Measurements from ENCODE around the gene MBNL2.

Gene MBNL2

GRCh38 chr13:97281028-97281427 is 58.9 kb downstream of the MBNL2 start:
- DNase-seq (ENCODE audit: insufficient read length) (no peak), FAIRE-seq (no peak)
- TF ChIP-seq POLR2A (IDR thresholded peaks at IDR 0.05; ENCODE audit: low read depth, low read length) (no peak), TAF1 (IDR thresholded peaks at IDR 0.05; ENCODE audit: borderline replicate concordance, low read depth, low read length) (no peak), POLR2AphosphoS5 (IDR thresholded peaks at IDR 0.05; ENCODE audit: low read depth, low read length) (no peak)

- DNase-seq (ENCODE audit: insufficient read length) (no peak), FAIRE-seq (no peak)
- TF ChIP-seq TAF1 (IDR thresholded peaks at IDR 0.05; ENCODE audit: borderline replicate concordance, low read depth, low read length) (no peak), POLR2A (IDR thresholded peaks at IDR 0.05; ENCODE audit: low read depth, low read length) (no peak), POLR2AphosphoS5 (IDR thresholded peaks at IDR 0.05; ENCODE audit: low read depth, low read length) (no peak)
These were observed 60.6 kb downstream of the MBNL2 start for GRCh38 chr13:97282705-97283104.

GRCh38 chr13:97283888-97284287 is 61.8 kb downstream of the MBNL2 start:
- FAIRE-seq (no peak), DNase-seq (ENCODE audit: insufficient read length) (no peak)
- TF ChIP-seq TAF1 (IDR thresholded peaks at IDR 0.05; ENCODE audit: borderline replicate concordance, low read depth, low read length) (no peak), POLR2AphosphoS5 (IDR thresholded peaks at IDR 0.05; ENCODE audit: low read depth, low read length) (no peak), POLR2A (IDR thresholded peaks at IDR 0.05; ENCODE audit: low read depth, low read length) (no peak)

- TF ChIP-seq TAF1 (IDR thresholded peaks at IDR 0.05; ENCODE audit: borderline replicate concordance, low read depth, low read length) (no peak), POLR2AphosphoS5 (IDR thresholded peaks at IDR 0.05; ENCODE audit: low read depth, low read length) (no peak), POLR2A (IDR thresholded peaks at IDR 0.05; ENCODE audit: low read depth, low read length) (no peak)
- DNase-seq (ENCODE audit: insufficient read length) (no peak), FAIRE-seq (no peak)
These were observed 62.4 kb downstream of the MBNL2 start for GRCh38 chr13:97284558-97284957.

GRCh38 chr13:97285221-97285955 is 63.3 kb downstream of the MBNL2 start:
- DNase-seq (ENCODE audit: insufficient read length) (no peak), FAIRE-seq (no peak)

GRCh38 chr13:97286317-97287046 is 64.3 kb downstream of the MBNL2 start:
- DNase-seq (ENCODE audit: insufficient read length) (no peak), FAIRE-seq (no peak)
- TF ChIP-seq POLR2AphosphoS5 (IDR thresholded peaks at IDR 0.05; ENCODE audit: low read depth, low read length) (no peak), POLR2A (IDR thresholded peaks at IDR 0.05; ENCODE audit: low read depth, low read length) (no peak), TAF1 (IDR thresholded peaks at IDR 0.05; ENCODE audit: borderline replicate concordance, low read depth, low read length) (no peak)

More at GRCh38 chr13:97285221-97285955, 63.3 kb downstream of the MBNL2 start:
- TF ChIP-seq TAF1 (IDR thresholded peaks at IDR 0.05; ENCODE audit: borderline replicate concordance, low read depth, low read length) (no peak), POLR2AphosphoS5 (IDR thresholded peaks at IDR 0.05; ENCODE audit: low read depth, low read length) (no peak), POLR2A (IDR thresholded peaks at IDR 0.05; ENCODE audit: low read depth, low read length) (no peak)

GRCh38 chr13:97287047-97287383 is 64.9 kb downstream of the MBNL2 start:
- FAIRE-seq (no peak), DNase-seq (ENCODE audit: insufficient read length) (no peak)
- TF ChIP-seq POLR2A (IDR thresholded peaks at IDR 0.05; ENCODE audit: low read depth, low read length) (no peak), TAF1 (IDR thresholded peaks at IDR 0.05; ENCODE audit: borderline replicate concordance, low read depth, low read length) (no peak), POLR2AphosphoS5 (IDR thresholded peaks at IDR 0.05; ENCODE audit: low read depth, low read length) (no peak)

- FAIRE-seq (no peak), DNase-seq (ENCODE audit: insufficient read length) (no peak)
These were observed 66.4 kb downstream of the MBNL2 start for GRCh38 chr13:97288486-97288900.

GRCh38 chr13:97289514-97290298 is 67.6 kb downstream of the MBNL2 start:
- FAIRE-seq (no peak), DNase-seq (ENCODE audit: insufficient read length) (no peak)
- TF ChIP-seq POLR2A (IDR thresholded peaks at IDR 0.05; ENCODE audit: low read depth, low read length), result no peak
- TF ChIP-seq POLR2AphosphoS5 (IDR thresholded peaks at IDR 0.05; ENCODE audit: low read depth, low read length), result no peak
- TF ChIP-seq TAF1 (IDR thresholded peaks at IDR 0.05; ENCODE audit: borderline replicate concordance, low read depth, low read length), result no peak

More at GRCh38 chr13:97288486-97288900, 66.4 kb downstream of the MBNL2 start:
- no peak for TF ChIP-seq POLR2A (IDR thresholded peaks at IDR 0.05; ENCODE audit: low read depth, low read length)

GRCh38 chr13:97295283-97296182 is 73.4 kb downstream of the MBNL2 start:
- TF ChIP-seq TAF1 (IDR thresholded peaks at IDR 0.05; ENCODE audit: borderline replicate concordance, low read depth, low read length) (no peak), POLR2AphosphoS5 (IDR thresholded peaks at IDR 0.05; ENCODE audit: low read depth, low read length) (no peak), POLR2A (IDR thresholded peaks at IDR 0.05; ENCODE audit: low read depth, low read length) (no peak)
- DNase-seq (ENCODE audit: insufficient read length), result no peak
- FAIRE-seq, result no peak

- TF ChIP-seq TAF1 (IDR thresholded peaks at IDR 0.05; ENCODE audit: borderline replicate concordance, low read depth, low read length), result no peak
- no peak for TF ChIP-seq POLR2AphosphoS5 (IDR thresholded peaks at IDR 0.05; ENCODE audit: low read depth, low read length)
- TF ChIP-seq POLR2A (IDR thresholded peaks at IDR 0.05; ENCODE audit: low read depth, low read length), result no peak
- FAIRE-seq, result no peak
- no peak for DNase-seq (ENCODE audit: insufficient read length)
These were observed 74.6 kb downstream of the MBNL2 start for GRCh38 chr13:97296740-97297139.
